ENCODE data around the gene PDZD4.

The PDZD4 gene

GRCh38 chrX:153829799-153830639 is at the start of gene PDZD4:
TSS of gene PDZD4 (minus strand) at chrX:153830544. CDS start at chrX:153830298, 246 bp downstream.
- H3K4me3 ChIP-seq (ENCODE audit: control insufficient read depth, low read depth, low read length): no peak within 1 kb of the TSS
- no peak for TF ChIP-seq CTCF (IDR thresholded peaks at IDR 0.05; ENCODE audit: control insufficient read depth, insufficient read depth, low read depth, low read length, missing control alignments)
- no peak for DNase-seq (ENCODE audit: low read depth)

GRCh38 chrX:153879741-153880439 is 49.5 kb upstream of the PDZD4 start:
- TF ChIP-seq CTCF (IDR thresholded peaks at IDR 0.05; ENCODE audit: control insufficient read depth, insufficient read depth, low read depth, low read length, missing control alignments): no peak
- DNase-seq (ENCODE audit: low read depth): no peak
- no peak overlapping the region for H3K4me3 ChIP-seq (ENCODE audit: control insufficient read depth, low read depth, low read length)

GRCh38 chrX:153878969-153879653 is 48.8 kb upstream of the PDZD4 start:
- no peak for TF ChIP-seq CTCF (IDR thresholded peaks at IDR 0.05; ENCODE audit: control insufficient read depth, insufficient read depth, low read depth, low read length, missing control alignments)
- no peak for DNase-seq (ENCODE audit: low read depth)
- H3K4me3 ChIP-seq (ENCODE audit: control insufficient read depth, low read depth, low read length): no peak overlapping the region

GRCh38 chrX:153878345-153878744 is 48.0 kb upstream of the PDZD4 start:
- no peak overlapping the region for H3K4me3 ChIP-seq (ENCODE audit: control insufficient read depth, low read depth, low read length)
- no peak for TF ChIP-seq CTCF (IDR thresholded peaks at IDR 0.05; ENCODE audit: control insufficient read depth, insufficient read depth, low read depth, low read length, missing control alignments)

GRCh38 chrX:153877571-153878261 is 47.4 kb upstream of the PDZD4 start:
- TF ChIP-seq CTCF (IDR thresholded peaks at IDR 0.05; ENCODE audit: control insufficient read depth, insufficient read depth, low read depth, low read length, missing control alignments): no peak
- no peak overlapping the region for H3K4me3 ChIP-seq (ENCODE audit: control insufficient read depth, low read depth, low read length)
- no peak for DNase-seq (ENCODE audit: low read depth)

More at GRCh38 chrX:153878345-153878744, 48.0 kb upstream of the PDZD4 start:
- no peak for DNase-seq (ENCODE audit: low read depth)

GRCh38 chrX:153876112-153876491 is 45.8 kb upstream of the PDZD4 start:
- no peak for TF ChIP-seq CTCF (IDR thresholded peaks at IDR 0.05; ENCODE audit: control insufficient read depth, insufficient read depth, low read depth, low read length, missing control alignments)
- DNase-seq (ENCODE audit: low read depth): no peak
- no peak overlapping the region for H3K4me3 ChIP-seq (ENCODE audit: control insufficient read depth, low read depth, low read length)

All from AG09309 (cell line).